OCI-LY1 (cell line): ENCODE results near the gene JAK1.

Experiments used
- H2AFZ ChIP-seq: fragments of 200-600 bp; sonication (generic), shearing (Covaris generic); 2 replicates; pipeline ENCODE4 v1.6.0; 2014; ENCODE audit warnings: antibody characterized with exemption, mild to moderate bottlenecking, low read length
- H3F3A ChIP-seq: fragments of 200-600 bp; sonication (generic), shearing (Covaris generic); 2 replicates; pipeline ENCODE4 v1.6.0; 2014; ENCODE audit warnings: mild to moderate bottlenecking, antibody characterized with exemption, low read length, moderate library complexity; ENCODE audit not compliant: insufficient read depth
- H3K27ac ChIP-seq: fragments of 200-600 bp; sonication (generic); 2 replicates; pipeline ENCODE4 v1.5.1; 2014; ENCODE audit warnings: low read length, mixed run types, mild to moderate bottlenecking, low read depth; ENCODE audit not compliant: poor library complexity, severe bottlenecking
- H3K27me3 ChIP-seq: fragments of 200-600 bp; sonication (generic); 2 replicates; pipeline ENCODE4 v1.6.0; 2014; ENCODE audit warnings: antibody characterized with exemption, mild to moderate bottlenecking, low read length, moderate library complexity; ENCODE audit not compliant: insufficient read depth
- H3K36me3 ChIP-seq: fragments of 200-600 bp; sonication (generic); 2 replicates; pipeline ENCODE4 v1.6.1; 2014; ENCODE audit warnings: mild to moderate bottlenecking, antibody characterized with exemption, low read length, moderate library complexity, mixed read lengths; ENCODE audit not compliant: insufficient read depth
- H3K4me1 ChIP-seq: fragments of 200-600 bp; sonication (generic); 2 replicates; pipeline ENCODE4 v1.5.1; 2014; ENCODE audit warnings: mild to moderate bottlenecking, low read length, moderate library complexity; ENCODE audit not compliant: insufficient read depth, severe bottlenecking
- H3K4me2 ChIP-seq: fragments of 200-600 bp; sonication (generic), shearing (Covaris generic); 2 replicates; pipeline ENCODE4 v1.6.1; 2014; ENCODE audit warnings: low read length
- H3K4me3 ChIP-seq: fragments of 200-600 bp; sonication (generic); 2 replicates; pipeline ENCODE4 v1.5.1; 2014; ENCODE audit warnings: low read length, low read depth, mild to moderate bottlenecking, mixed read lengths; ENCODE audit not compliant: poor library complexity, severe bottlenecking
- H3K79me2 ChIP-seq: fragments of 200-600 bp; shearing (Covaris generic); 2 replicates; pipeline ENCODE4 v1.6.1; 2016; ENCODE audit warnings: mixed run types, low read length, mixed read lengths; ENCODE audit not compliant: insufficient read depth
- H3K9ac ChIP-seq: fragments of 200-600 bp; sonication (generic), shearing (Covaris generic); 2 replicates; pipeline ENCODE4 v1.6.1; 2014; ENCODE audit warnings: mild to moderate bottlenecking, low read length, mixed read lengths
- H3K9me2 ChIP-seq: fragments of 200-600 bp; sonication (generic), shearing (Covaris generic); 2 replicates; pipeline ENCODE4 v1.6.1; 2014; ENCODE audit warnings: low read depth, mild to moderate bottlenecking, low read length, mixed read lengths
- H3K9me3 ChIP-seq: fragments of 200-600 bp; shearing (Covaris generic); 2 replicates; pipeline ENCODE4 v1.6.1; 2014; ENCODE audit warnings: low read length, mixed read lengths
- H4K20me1 ChIP-seq: fragments of 200-600 bp; sonication (generic), shearing (Covaris generic); 2 replicates; pipeline ENCODE4 v1.6.0; 2016; ENCODE audit warnings: mild to moderate bottlenecking, low read length; ENCODE audit not compliant: insufficient read depth
- EZH2 ChIP-seq: fragments of 200-600 bp; sonication (generic), shearing (Covaris generic); IDR thresholded peaks from 2 replicates; pipeline ENCODE4 v1.8.0; 2017; ENCODE audit warnings: borderline replicate concordance, mixed run types, mild to moderate bottlenecking, antibody characterized with exemption, low read length, moderate library complexity, mixed read lengths
- TF ChIP-seq, protein P1 (sequence below): fragments of 200-600 bp; sonication (generic), shearing (Covaris generic); IDR thresholded peaks from 2 replicates; pipeline ENCODE4 v1.5.1; 2017; ENCODE audit warnings: mild to moderate bottlenecking, antibody characterized with exemption, low read length, moderate library complexity, mixed read lengths

The JAK1 gene

DNA sequence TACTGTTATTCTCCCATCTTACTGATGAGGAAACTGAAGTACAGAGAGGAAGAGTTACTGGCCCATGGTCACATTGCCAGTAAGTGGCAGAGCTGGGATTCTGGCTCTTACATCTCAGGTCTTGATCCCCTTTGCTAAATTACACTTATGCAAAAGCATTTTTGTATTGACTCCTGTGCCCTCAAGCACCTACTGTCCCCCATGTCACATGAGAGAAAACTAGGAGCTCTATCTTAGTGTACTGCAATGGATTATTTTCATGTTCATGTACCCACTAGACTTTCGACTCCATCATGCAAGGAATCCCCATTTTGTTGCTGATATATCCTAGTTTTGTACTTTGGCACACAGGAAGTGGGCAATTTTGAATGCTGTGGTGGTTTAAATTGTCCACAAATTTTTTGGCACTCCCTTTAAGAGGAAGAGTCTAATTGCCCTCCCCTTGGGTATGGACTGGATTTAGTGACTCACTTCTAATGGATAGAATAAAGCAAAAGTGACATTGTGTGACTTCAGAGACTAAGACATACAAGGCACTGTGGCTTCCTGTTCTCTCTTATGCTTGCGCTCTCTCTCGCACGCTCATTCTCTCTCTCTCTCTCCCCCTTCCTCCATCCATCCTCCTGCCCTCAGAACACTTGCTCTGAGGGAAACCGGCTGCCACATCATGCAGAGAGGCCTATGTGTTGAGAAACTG is 43.5 kb upstream of the JAK1 start:
- no peak overlapping the region for H2AFZ ChIP-seq
- H3K27ac ChIP-seq: no peak overlapping the region
- no peaks in the 10 kb centered on the region for H3F3A ChIP-seq
- no peak overlapping the region for H3K9ac ChIP-seq
- H3K9me2 ChIP-seq: no peaks in the 10 kb centered on the region
- H4K20me1 ChIP-seq: no peaks in the 10 kb centered on the region
- no peak overlapping the region for H3K4me3 ChIP-seq
- H3K27me3 ChIP-seq: no peaks in the 10 kb centered on the region; the same call in 1 of the 2 replicates
- H3K36me3 ChIP-seq: no peaks in the 10 kb centered on the region
- H3K79me2 ChIP-seq: no peaks in the 10 kb centered on the region
- H3K4me2 ChIP-seq: no peak overlapping the region
- no peaks in the 10 kb centered on the region for H3K4me1 ChIP-seq
- TF ChIP-seq EZH2: no peak
- H3K9me3 ChIP-seq: no peaks in the 10 kb centered on the region

GRCh38 chr1:65009176-65009575 is 42.8 kb upstream of the JAK1 start:
- Histone ChIP-seq H3K4me2 (no peak overlapping the region), H3K9me3 (no peaks in the 10 kb centered on the region), H4K20me1 (no peaks in the 10 kb centered on the region), H3K9ac (no peak overlapping the region), H3K27ac (no peak overlapping the region), H3K79me2 (no peaks in the 10 kb centered on the region), H3K36me3 (no peaks in the 10 kb centered on the region), H3K9me2 (no peaks in the 10 kb centered on the region), H3K4me1 (no peaks in the 10 kb centered on the region), H2AFZ (no peak overlapping the region), H3K27me3 (no peaks in the 10 kb centered on the region; the same call in 1 of the 2 replicates), H3F3A (no peaks in the 10 kb centered on the region), H3K4me3 (no peak overlapping the region)
- TF ChIP-seq, protein P1, sequence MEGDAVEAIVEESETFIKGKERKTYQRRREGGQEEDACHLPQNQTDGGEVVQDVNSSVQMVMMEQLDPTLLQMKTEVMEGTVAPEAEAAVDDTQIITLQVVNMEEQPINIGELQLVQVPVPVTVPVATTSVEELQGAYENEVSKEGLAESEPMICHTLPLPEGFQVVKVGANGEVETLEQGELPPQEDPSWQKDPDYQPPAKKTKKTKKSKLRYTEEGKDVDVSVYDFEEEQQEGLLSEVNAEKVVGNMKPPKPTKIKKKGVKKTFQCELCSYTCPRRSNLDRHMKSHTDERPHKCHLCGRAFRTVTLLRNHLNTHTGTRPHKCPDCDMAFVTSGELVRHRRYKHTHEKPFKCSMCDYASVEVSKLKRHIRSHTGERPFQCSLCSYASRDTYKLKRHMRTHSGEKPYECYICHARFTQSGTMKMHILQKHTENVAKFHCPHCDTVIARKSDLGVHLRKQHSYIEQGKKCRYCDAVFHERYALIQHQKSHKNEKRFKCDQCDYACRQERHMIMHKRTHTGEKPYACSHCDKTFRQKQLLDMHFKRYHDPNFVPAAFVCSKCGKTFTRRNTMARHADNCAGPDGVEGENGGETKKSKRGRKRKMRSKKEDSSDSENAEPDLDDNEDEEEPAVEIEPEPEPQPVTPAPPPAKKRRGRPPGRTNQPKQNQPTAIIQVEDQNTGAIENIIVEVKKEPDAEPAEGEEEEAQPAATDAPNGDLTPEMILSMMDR: no peak
- no peak for TF ChIP-seq EZH2

GRCh38 chr1:65006806-65007205 is 40.5 kb upstream of the JAK1 start:
- Histone ChIP-seq H3K4me3 (no peak overlapping the region), H3K9me2 (no peaks in the 10 kb centered on the region), H4K20me1 (no peaks in the 10 kb centered on the region), H3K4me2 (no peak overlapping the region), H3K36me3 (no peaks in the 10 kb centered on the region), H3K9me3 (no peaks in the 10 kb centered on the region), H3K27me3 (no peaks in the 10 kb centered on the region; the same call in 1 of the 2 replicates), H3K27ac (no peak overlapping the region), H3F3A (no peaks in the 10 kb centered on the region), H2AFZ (no peak overlapping the region), H3K79me2 (no peaks in the 10 kb centered on the region), H3K9ac (no peak overlapping the region), H3K4me1 (no peaks in the 10 kb centered on the region)
- no peak for TF ChIP-seq EZH2
- TF ChIP-seq, protein P1: no peak

- no peak overlapping the region for H3K4me3 ChIP-seq
- H3K9ac ChIP-seq: no peak overlapping the region
- no peaks in the 10 kb centered on the region; the same call in 1 of the 2 replicates for H3K27me3 ChIP-seq
Measured at GRCh38 chr1:65003316-65003664, 36.9 kb upstream of the JAK1 start.

More at GRCh38 chr1:65003316-65003664, 36.9 kb upstream of the JAK1 start:
- Histone ChIP-seq H3F3A (no peaks in the 10 kb centered on the region), H4K20me1 (no peaks in the 10 kb centered on the region), H3K9me2 (no peaks in the 10 kb centered on the region), H3K36me3 (no peaks in the 10 kb centered on the region), H2AFZ (no peak overlapping the region), H3K9me3 (no peaks in the 10 kb centered on the region), H3K27ac (no peak overlapping the region), H3K79me2 (no peaks in the 10 kb centered on the region), H3K4me1 (no peaks in the 10 kb centered on the region), H3K4me2 (no peak overlapping the region; the same call in 1 of the 2 replicates)
- TF ChIP-seq, protein P1: no peak
